ENCODE results near the gene EMP1.

Gene EMP1

DNA sequence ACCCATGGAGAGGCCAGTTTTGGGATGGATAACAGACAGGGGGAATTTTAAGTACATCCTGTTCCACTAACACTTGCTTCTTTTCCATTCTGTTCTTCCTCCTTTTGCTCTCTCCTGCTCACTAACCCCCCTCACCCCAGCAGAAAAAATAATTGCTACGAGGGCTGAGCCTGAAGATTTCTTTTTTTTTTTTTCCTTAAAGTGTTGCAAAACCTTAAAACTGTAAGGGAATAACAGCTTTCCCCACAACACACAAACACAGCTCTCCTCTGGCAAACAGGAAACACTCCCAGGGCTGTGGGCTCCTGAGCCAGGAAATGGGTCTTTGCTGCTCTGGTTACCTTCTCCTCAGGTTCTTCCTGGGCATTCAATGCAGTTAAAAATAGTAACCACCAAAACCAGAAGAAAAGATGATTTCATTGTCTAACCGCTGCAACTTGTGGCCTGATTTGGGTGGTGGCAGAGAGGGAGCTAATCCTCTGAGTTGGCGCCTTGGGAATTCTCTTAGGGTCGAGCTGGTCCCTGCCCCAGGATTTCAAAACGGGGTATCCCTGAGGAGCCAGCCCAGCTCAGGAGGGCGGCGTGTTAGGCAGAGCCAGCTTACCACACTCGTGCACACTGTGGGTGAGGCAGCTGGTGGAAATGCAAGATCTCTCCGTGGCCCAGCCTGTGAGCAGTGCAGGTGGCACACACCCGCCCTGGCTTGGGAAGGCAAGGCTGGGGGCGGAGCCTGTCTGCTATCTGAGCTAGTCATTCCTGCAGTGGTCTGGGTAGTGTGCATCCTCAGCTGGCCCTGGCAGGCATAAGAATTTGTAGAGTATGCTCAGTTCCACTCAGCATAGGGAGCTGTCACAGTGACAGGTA lies 17.1 kb upstream of the EMP1 start:
- no peaks in the 10 kb centered on the region for H3K36me3 ChIP-seq
- H3K9me3 ChIP-seq, result no peaks in the 10 kb centered on the region
- no peaks in the 10 kb centered on the region for H3K4me1 ChIP-seq (ENCODE audit: control insufficient read depth in 1 of 2, insufficient read depth in 1 of 2, low read depth in 1 of 2, low read length in 1 of 2)
- TF ChIP-seq, protein P1, sequence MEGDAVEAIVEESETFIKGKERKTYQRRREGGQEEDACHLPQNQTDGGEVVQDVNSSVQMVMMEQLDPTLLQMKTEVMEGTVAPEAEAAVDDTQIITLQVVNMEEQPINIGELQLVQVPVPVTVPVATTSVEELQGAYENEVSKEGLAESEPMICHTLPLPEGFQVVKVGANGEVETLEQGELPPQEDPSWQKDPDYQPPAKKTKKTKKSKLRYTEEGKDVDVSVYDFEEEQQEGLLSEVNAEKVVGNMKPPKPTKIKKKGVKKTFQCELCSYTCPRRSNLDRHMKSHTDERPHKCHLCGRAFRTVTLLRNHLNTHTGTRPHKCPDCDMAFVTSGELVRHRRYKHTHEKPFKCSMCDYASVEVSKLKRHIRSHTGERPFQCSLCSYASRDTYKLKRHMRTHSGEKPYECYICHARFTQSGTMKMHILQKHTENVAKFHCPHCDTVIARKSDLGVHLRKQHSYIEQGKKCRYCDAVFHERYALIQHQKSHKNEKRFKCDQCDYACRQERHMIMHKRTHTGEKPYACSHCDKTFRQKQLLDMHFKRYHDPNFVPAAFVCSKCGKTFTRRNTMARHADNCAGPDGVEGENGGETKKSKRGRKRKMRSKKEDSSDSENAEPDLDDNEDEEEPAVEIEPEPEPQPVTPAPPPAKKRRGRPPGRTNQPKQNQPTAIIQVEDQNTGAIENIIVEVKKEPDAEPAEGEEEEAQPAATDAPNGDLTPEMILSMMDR (IDR thresholded peaks at IDR 0.05), result no peak
- H3K27ac ChIP-seq, result no peak overlapping the region
- peaks cover 31% of the 10 kb centered on the region for H3K27me3 ChIP-seq
- H3K4me3 ChIP-seq (ENCODE audit: low read depth in 1 of 2, low read length in 1 of 2), result no peak overlapping the region

GRCh38 chr12:13181375-13182070 lies 15.0 kb upstream of the EMP1 start:
- Histone ChIP-seq H3K27me3 (peaks cover 31% of the 10 kb centered on the region), H3K27ac (no peak overlapping the region), H3K4me3 (ENCODE audit: low read depth in 1 of 2, low read length in 1 of 2) (no peak overlapping the region), H3K9me3 (no peaks in the 10 kb centered on the region), H3K36me3 (no peaks in the 10 kb centered on the region), H3K4me1 (ENCODE audit: control insufficient read depth in 1 of 2, insufficient read depth in 1 of 2, low read depth in 1 of 2, low read length in 1 of 2) (no peaks in the 10 kb centered on the region)
- TF ChIP-seq, protein P1 (IDR thresholded peaks at IDR 0.05), result no peak

GRCh38 chr12:13182881-13183280 lies 13.6 kb upstream of the EMP1 start:
- Histone ChIP-seq H3K36me3 (no peaks in the 10 kb centered on the region), H3K9me3 (no peaks in the 10 kb centered on the region), H3K4me1 (ENCODE audit: control insufficient read depth in 1 of 2, insufficient read depth in 1 of 2, low read depth in 1 of 2, low read length in 1 of 2) (no peaks in the 10 kb centered on the region), H3K27ac (no peak overlapping the region), H3K27me3 (peaks cover 31% of the 10 kb centered on the region), H3K4me3 (ENCODE audit: low read depth in 1 of 2, low read length in 1 of 2) (no peak overlapping the region)
- TF ChIP-seq, protein P1 (IDR thresholded peaks at IDR 0.05), result no peak

DNA sequence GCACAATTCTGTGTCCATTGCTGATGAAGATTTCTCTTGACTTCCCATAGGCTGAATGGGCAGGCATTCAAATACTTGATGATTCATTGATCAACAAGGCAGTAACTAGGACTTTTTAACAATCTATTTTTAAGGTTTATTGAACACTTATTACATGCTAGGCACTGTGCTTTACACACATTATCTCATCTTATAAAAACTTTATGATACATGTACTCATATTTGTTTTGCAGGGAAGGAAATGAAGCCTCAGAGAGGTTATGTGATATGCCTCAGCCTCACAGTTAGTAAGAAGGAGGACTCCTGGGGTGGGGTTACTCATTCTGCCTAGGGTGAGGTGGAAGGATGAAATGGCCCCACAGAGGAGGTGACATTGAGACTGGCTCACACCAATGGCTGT lies 12.9 kb upstream of the EMP1 start:
- no peaks in the 10 kb centered on the region for H3K4me1 ChIP-seq (ENCODE audit: control insufficient read depth in 1 of 2, insufficient read depth in 1 of 2, low read depth in 1 of 2, low read length in 1 of 2)
- no peaks in the 10 kb centered on the region for H3K36me3 ChIP-seq
- TF ChIP-seq, protein P1 (IDR thresholded peaks at IDR 0.05), result no peak
- H3K4me3 ChIP-seq (ENCODE audit: low read depth in 1 of 2, low read length in 1 of 2), result no peak overlapping the region
- H3K27ac ChIP-seq, result no peak overlapping the region
- no peaks in the 10 kb centered on the region for H3K9me3 ChIP-seq
- H3K27me3 ChIP-seq, result peaks cover 31% of the 10 kb centered on the region

DNA sequence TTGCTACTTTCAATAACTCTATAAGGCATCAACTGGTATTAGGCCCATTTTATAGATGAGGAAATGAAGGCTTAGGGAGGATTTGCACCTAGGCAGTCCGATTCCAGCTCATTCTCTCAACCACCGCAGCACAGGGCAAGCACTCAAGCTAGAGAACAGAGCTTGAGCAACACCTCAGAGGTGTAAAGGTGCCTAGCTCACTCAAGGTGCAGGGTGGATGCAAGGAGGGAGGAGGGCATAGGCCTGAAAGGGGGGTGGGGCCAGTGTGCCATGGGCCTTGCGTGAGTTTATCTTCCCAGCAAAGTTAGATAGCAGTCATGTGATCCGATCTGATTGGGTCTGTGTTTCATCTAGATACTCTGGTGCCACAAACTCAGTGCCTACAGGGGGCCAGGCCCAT lies 10.2 kb upstream of the EMP1 start:
- Histone ChIP-seq H3K9me3 (no peaks in the 10 kb centered on the region), H3K36me3 (no peaks in the 10 kb centered on the region), H3K4me3 (ENCODE audit: low read depth in 1 of 2, low read length in 1 of 2) (no peak overlapping the region), H3K27ac (no peak overlapping the region), H3K4me1 (ENCODE audit: control insufficient read depth in 1 of 2, insufficient read depth in 1 of 2, low read depth in 1 of 2, low read length in 1 of 2) (no peaks in the 10 kb centered on the region), H3K27me3 (peaks cover 9% of the 10 kb centered on the region)
- TF ChIP-seq, protein P1 (IDR thresholded peaks at IDR 0.05), result no peak

Measured in neutrophil (primary cell).